Esophagus squamous epithelium (tissue), 5 donors: ENCODE results near the gene PCSK1. TPM values are rescaled to one million over a fixed set of nuclear protein-coding genes. Genes with fewer than 3 reads are reported as not detected.

Source experiments
- DNase-seq: peaks from one replicate; lab custom pipeline; 2025; lab: John Stamatoyannopoulos, UW
- H3K27ac ChIP-seq, 4 donors: fragments of 200-600 bp; sonication (generic); one replicate each; pipeline ENCODE4 v1.5.1; 2016 to 2019; ENCODE audit warnings: mild to moderate bottlenecking in 1 of 4
- H3K27me3 ChIP-seq, 4 donors: fragments of 200-600 bp; sonication (generic); 1 replicate in 3 of 4; 2 replicates in 1 of 4; pipeline versions ENCODE4 v1.5.1 to v1.6.0; 2017 to 2021; ENCODE audit warnings: antibody characterized with exemption in 1 of 4
- H3K36me3 ChIP-seq, 3 donors: fragments of 200-600 bp; sonication (generic); one replicate each; pipeline ENCODE4 v1.5.1; 2016 to 2019
- H3K4me1 ChIP-seq, 3 donors: fragments of 200-600 bp; sonication (generic); one replicate each; pipeline ENCODE4 v1.5.1; 2017 to 2019
- H3K4me3 ChIP-seq, 4 donors: fragments of 200-600 bp; sonication (generic); 1 replicate in 3 of 4; 2 replicates in 1 of 4; pipeline ENCODE4 v1.5.1; 2016 to 2019; ENCODE audit warnings: mild to moderate bottlenecking in 2 of 4, moderate library complexity in 1 of 4
- H3K9me3 ChIP-seq, 3 donors: fragments of 200-600 bp; sonication (generic); one replicate each; pipeline ENCODE4 v1.5.1; 2016 to 2019
- POLR2A ChIP-seq, 4 donors: fragments of 450-650 bp; IDR thresholded peaks; one replicate each; pipeline ENCODE4 v1.6.1; 2017; ENCODE audit warnings: antibody characterized with exemption in 4 of 4, mild to moderate bottlenecking in 4 of 4, moderate library complexity in 3 of 4
- WGBS, 2 donors: methylation state at CpG; one replicate each; pipeline ENCODE4 v1.1.5; 2018; 5-methylcytosine and 5-hydroxymethylcytosine counted together
- intact Hi-C: fragments of 100-400 bp; cut with DNase I; formaldehyde crosslinking; loops from one replicate; pipeline ENCODE4 v1.15.0; 2022
- total RNA-seq, 4 donors: library from RNA; depleted of rRNA; stranded (reverse); fragments of >200 nt; gene quantifications; one replicate each; pipeline ENCODE4 v1.1.0, GENCODE V29; 2016
- TF ChIP-seq, protein P1 (sequence below), 6 experiments: fragments of 450-650 bp in 4 of 6; fragments of 200-600 bp in 2 of 6; sonication (generic) in 2 of 6; IDR thresholded peaks; one replicate each; pipeline ENCODE4 v1.5.1; 2016 to 2019; ENCODE audit warnings: antibody characterized with exemption in 6 of 6, mild to moderate bottlenecking in 4 of 6, moderate library complexity in 4 of 6
- donor health status: DM: yes; HTN: yes; CAD: no.

The PCSK1 gene
- total RNA-seq, 4 donors from 2014 or later = 0.09 to 1.1 (median 0.19) TPM; not detected in 1

DNA sequence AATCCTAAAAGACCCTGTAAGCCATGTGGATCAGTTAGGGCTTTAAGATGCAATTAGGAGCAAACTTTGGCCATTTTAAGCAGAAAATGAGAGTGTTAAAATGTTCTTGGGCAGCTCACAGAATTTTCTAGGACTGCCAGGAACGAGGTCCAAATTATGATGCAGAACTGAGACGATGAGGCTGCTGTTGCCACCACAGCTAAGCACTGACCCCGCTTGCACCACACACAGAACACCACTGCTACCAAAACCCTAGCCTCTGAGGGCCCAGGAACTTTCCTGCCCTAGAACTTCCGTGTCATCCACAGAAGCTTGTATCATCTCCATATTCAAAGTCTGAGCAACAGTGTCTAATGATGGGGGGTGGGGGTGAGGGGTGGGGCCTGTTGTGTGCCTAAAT is 41.0 kb upstream of the PCSK1 start:
- Histone ChIP-seq H3K27ac (no peak overlapping the region), H3K9me3 (no peaks in the 10 kb centered on the region), H3K27me3 (no peaks in the 10 kb centered on the region), H3K4me3 (no peak overlapping the region), H3K36me3 (no peaks in the 10 kb centered on the region), H3K4me1 (no peaks in the 10 kb centered on the region)
- TF ChIP-seq, protein P1, sequence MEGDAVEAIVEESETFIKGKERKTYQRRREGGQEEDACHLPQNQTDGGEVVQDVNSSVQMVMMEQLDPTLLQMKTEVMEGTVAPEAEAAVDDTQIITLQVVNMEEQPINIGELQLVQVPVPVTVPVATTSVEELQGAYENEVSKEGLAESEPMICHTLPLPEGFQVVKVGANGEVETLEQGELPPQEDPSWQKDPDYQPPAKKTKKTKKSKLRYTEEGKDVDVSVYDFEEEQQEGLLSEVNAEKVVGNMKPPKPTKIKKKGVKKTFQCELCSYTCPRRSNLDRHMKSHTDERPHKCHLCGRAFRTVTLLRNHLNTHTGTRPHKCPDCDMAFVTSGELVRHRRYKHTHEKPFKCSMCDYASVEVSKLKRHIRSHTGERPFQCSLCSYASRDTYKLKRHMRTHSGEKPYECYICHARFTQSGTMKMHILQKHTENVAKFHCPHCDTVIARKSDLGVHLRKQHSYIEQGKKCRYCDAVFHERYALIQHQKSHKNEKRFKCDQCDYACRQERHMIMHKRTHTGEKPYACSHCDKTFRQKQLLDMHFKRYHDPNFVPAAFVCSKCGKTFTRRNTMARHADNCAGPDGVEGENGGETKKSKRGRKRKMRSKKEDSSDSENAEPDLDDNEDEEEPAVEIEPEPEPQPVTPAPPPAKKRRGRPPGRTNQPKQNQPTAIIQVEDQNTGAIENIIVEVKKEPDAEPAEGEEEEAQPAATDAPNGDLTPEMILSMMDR (IDR thresholded peaks at IDR 0.05) = no peak
- TF ChIP-seq POLR2A (IDR thresholded peaks at IDR 0.05) = no peak
- 75 to 84% methylated on average over 3 to 4 of the region's 4 CpGs for WGBS, 2 donors
- intact Hi-C loops = no loop called here
- DNase-seq = no peak

DNA sequence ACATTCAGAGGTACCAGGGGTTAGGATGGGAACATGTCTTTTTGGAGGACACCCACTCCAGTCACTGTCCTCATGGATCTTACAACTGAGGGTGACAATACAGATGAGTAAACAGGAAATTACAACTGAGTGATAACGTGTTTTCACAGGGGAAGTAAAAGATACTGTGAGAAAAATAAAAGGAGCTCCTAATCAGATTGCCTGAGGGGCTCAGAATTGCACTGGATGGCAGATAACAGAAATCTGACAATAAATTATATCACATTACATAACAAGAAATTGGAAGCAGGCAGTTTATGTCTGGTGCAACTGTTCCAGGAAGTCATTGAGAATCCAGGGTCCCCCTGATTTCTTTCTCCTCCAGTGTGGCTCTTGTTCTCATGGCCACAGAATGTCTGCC is 40.1 kb upstream of the PCSK1 start:
- DNase-seq = no peak
- intact Hi-C loops = no loop called here

DNA sequence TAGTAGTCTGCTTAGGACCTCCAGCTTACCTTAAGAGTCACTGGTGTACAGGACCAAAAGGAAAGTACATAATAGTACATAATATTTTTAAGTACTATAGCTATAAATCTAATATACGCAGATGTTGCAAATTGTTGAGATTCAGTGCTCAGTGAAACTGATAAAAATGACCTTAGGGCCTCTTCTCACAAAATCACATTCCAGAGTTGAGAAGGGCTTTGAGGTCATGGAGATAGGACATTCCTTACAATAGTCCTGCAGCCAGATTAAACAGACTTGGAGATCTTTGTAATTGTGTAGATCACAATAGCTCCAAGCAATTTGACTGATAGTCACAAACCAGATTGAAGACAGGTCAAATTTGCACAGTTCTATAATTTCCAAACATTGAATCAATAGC is 37.7 kb upstream of the PCSK1 start:
- intact Hi-C loops = no loop called here

More for the DNA sequence above, 40.1 kb upstream of the PCSK1 start:
- no peaks in the 10 kb centered on the region for H3K9me3 ChIP-seq
- H3K27ac ChIP-seq = no peak overlapping the region
- no peaks in the 10 kb centered on the region for H3K4me1 ChIP-seq
- WGBS, 2 donors = 17 to 19% methylated on average over 1 of the region's 1 CpG
- no peaks in the 10 kb centered on the region for H3K27me3 ChIP-seq
- H3K4me3 ChIP-seq = no peak overlapping the region
- no peaks in the 10 kb centered on the region for H3K36me3 ChIP-seq
- no peak for TF ChIP-seq POLR2A (IDR thresholded peaks at IDR 0.05)
- TF ChIP-seq, protein P1 (IDR thresholded peaks at IDR 0.05) = no peak

DNA sequence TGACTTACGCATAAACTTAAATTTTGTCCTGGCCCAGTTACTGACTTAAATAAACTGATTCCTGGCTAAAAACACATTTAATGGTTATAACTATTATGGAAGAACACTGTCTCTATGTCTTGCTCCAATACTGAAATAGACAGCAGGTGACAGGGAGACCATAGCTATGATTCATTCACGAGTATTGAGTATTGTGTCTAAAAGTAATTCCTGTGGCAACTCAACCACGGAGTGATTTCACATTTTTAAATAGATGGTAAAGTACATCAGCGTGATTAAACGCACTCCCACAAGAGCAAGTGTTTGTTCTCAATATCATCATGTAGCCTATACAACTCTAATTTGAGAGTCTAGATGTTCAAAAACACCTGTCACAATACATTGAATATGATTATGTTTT is 35.9 kb upstream of the PCSK1 start:
- TF ChIP-seq, protein P1 (IDR thresholded peaks at IDR 0.05) = no peak
- TF ChIP-seq POLR2A (IDR thresholded peaks at IDR 0.05) = no peak
- H3K27ac ChIP-seq = no peak overlapping the region
- no peak overlapping the region for H3K4me3 ChIP-seq
- no peak for DNase-seq
- 78 to 88% methylated on average over 5 of the region's 5 CpGs for WGBS, 2 donors
- no peaks in the 10 kb centered on the region for H3K4me1 ChIP-seq
- no peaks in the 10 kb centered on the region for H3K9me3 ChIP-seq
- intact Hi-C loops = no loop called here
- H3K36me3 ChIP-seq = no peaks in the 10 kb centered on the region
- no peaks in the 10 kb centered on the region for H3K27me3 ChIP-seq

More for the DNA sequence above, 37.7 kb upstream of the PCSK1 start:
- H3K4me1 ChIP-seq = no peaks in the 10 kb centered on the region
- H3K4me3 ChIP-seq = no peak overlapping the region
- no peaks in the 10 kb centered on the region for H3K9me3 ChIP-seq
- TF ChIP-seq POLR2A (IDR thresholded peaks at IDR 0.05) = no peak
- TF ChIP-seq, protein P1 (IDR thresholded peaks at IDR 0.05) = no peak
- 74 to 86% methylated on average over 1 of the region's 1 CpG for WGBS, 2 donors
- H3K36me3 ChIP-seq = no peaks in the 10 kb centered on the region
- H3K27ac ChIP-seq = no peak overlapping the region
- H3K27me3 ChIP-seq = no peaks in the 10 kb centered on the region
- no peak for DNase-seq

DNA sequence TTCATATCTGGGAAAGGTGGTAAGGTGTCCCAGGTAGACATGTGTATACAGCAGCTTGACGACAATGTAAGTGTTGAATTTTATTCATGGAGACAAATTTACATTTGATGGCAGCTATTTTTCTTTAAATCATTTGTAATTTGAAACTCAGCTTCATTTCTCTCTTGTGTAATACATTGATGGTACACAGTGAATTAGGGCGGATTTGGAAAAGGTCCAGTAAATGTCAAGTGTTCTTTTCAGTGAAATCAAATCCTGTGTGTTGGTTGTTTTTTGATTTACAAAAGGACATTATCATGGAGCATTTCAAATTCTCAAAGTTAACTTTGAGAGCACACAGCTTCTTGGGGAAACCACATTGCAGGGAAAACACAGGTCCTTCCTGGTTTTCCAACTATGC is 30.0 kb upstream of the PCSK1 start:
- no peaks in the 10 kb centered on the region for H3K36me3 ChIP-seq
- no peak overlapping the region for H3K27ac ChIP-seq
- no peak overlapping the region for H3K4me3 ChIP-seq
- intact Hi-C loops = no loop called here
- no peak for DNase-seq
- H3K4me1 ChIP-seq = no peaks in the 10 kb centered on the region
- WGBS, 2 donors = 54 to 80% methylated on average over 2 of the region's 2 CpGs
- TF ChIP-seq, protein P1 (IDR thresholded peaks at IDR 0.05) = no peak
- no peak for TF ChIP-seq POLR2A (IDR thresholded peaks at IDR 0.05)
- no peaks in the 10 kb centered on the region for H3K9me3 ChIP-seq
- no peaks in the 10 kb centered on the region for H3K27me3 ChIP-seq
